GM04503 (cell line): ENCODE data around the gene GSTA5.
"Not testable (repeated sequence)": the region's sequence is repeated elsewhere in the genome, so short reads cannot be mapped to it uniquely, and the experiment has no call there.

Experiments used
- DNase-seq: peaks from one replicate; pipeline ENCODE4 v3.0.0-alpha.2; 2012; ENCODE audit warnings: low read depth

Gene GSTA5

DNA sequence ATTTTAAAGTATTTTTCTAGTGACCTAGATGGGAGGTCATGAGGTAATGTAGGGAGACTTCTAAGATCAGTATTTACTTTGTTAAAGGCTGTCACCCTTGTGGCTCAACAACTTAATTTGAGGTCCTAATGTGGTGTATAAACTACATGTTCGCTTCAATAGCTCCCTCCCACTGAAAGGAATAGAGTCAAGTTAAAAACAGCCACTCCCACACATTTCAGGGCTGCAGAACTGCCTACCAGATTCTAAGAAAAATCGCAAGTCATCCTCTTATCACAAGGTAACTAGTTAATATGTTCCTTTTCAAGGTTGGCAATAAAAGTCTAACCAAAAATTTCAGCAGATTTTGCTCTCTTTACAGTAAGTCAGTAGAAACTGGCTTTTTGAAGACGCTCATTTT is 52.1 kb downstream of the GSTA5 start:
- no peak for DNase-seq

DNA sequence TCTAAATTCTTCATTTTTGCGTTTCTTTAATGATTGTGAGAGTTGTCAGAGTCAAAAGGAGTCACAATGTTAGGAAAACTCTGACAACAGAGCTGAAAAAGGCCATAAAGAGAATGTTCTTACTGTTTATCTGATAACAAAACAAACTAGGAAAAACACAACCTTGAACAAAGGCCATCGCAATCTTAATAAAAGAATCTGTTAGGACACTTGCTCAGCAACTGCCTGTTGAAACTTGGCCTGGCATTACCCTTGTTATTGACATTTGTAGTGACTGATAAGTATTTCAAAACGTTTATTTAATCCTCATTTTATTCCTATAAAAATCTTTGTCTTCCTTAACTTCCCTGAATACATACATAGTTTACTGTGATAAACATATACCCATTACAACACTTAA is 52.7 kb downstream of the GSTA5 start:
- no peak for DNase-seq

DNA sequence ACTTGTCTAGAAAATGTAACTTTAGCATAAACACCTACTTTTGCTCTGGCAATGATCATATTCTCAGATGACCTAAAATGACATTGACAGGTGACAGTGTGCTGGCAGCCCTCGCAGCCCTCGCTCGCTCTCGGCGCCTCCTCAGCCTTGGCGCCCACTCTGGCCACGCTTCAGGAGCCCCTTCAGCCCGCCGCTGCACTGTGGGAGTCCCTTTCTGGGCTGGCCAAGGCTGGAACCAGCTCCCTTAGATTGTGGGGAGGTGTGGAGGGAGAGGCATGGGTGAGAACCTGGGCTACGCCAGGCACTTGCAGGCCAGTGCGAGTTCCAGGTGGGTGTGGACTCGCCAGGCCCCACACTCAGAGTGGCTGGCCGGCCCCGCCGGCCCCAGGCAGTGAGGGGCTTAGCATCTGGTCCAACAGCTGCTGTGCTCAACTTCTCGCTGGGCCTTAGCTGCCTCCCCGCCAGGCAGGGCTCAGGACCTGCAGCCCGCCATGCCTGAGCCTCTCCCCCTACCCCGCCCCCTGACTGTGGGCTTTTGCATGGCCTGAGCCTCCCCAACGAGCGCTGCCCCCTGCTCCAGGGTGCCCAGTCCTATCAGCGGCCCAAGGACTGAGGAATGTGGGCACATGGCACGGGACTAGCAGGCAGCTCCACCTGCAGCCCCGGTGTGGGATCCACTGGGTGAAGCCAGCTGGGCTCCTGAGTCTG is 54.2 kb downstream of the GSTA5 start:
- no peak for DNase-seq

DNA sequence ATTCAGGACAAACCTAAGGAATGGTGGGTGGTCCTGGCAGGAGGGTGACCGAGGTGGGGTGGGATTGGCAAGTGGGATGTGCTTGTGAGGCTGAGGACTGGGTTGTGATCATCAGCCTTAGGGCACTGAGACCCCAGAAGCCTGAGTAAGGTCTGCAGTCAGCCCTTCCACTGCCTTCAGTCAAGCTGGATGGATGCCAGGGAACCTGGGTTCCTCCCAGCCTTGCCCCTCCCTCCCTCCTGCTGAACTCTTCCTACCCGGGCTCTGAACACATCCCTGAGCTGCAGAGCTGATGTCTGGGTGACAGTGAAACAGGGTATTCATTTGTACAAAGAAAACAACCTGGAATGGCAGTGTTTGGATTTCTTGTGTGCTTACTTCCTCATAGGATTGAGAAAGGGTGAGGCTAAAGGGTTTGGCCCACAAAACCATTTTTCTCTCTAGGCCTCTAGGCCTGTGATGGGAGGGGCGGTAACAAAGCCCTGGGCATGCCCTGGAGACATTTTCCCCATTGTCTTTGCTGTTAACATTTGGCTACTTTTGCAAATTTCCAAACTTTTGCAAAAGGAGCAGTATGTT is 57.8 kb downstream of the GSTA5 start:
- DNase-seq = not testable (repeated sequence)

DNA sequence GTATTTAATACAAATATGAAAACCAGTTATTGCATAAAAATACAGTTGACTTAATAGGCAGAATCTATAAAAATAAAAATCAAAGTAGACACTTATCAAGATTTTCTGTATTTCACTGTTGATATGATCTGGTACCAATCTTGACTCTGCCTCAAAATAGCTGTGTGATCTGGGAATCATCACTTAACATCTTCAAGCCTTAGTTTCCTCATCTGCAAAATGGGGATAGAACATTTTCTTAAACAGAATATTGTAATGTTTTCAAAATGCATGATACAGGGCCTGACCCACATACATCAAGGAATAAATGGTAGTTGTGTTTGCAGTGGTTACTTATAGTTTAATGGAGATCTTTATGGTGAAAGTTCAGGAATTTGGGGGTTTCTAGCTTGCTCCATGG is 58.4 kb downstream of the GSTA5 start:
- DNase-seq = not testable (repeated sequence)
